ENCODE measurements around the gene NECAP2.

GRCh38 chr1:16392740-16393569 is 47.6 kb upstream of the NECAP2 start:
- TF ChIP-seq CTCF (IDR thresholded peaks at IDR 0.05; ENCODE audit: insufficient read depth, low read length) (no peak), REST (IDR thresholded peaks at IDR 0.05; ENCODE audit: insufficient replicate concordance, low read depth) (no peak), POLR2AphosphoS5 (IDR thresholded peaks at IDR 0.05; ENCODE audit: low read depth) (no peak)
